ENCODE results near the gene IGFL4.

The IGFL4 gene

DNA sequence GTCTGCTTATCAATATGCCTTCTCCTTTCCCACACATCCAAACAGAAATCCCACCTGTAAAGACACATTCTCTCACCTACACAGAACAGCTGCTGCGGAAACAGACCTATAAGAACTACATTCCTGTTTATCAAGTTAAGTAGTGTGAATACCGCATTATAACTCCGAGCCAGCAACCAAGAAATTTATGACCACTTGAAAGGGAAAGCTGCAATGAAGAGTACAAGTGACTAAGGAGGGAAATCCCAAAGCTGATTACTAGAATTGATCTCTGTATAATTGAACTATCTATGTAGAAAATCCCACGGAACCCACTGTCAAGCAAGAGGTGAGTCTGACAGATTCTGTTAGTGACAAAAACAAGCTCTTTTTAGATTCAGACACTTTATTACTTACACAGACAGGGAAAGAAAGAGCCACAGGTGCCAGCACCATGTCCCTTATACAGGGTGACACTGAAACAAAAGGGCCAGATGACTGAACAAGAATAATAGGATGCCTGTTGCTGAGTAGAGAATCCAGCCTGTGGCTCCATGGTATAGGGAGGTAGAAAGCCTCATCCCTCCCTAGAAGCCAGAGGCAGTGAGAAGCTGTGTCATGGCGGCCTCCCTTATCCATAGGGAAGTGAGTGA lies 1.6 kb upstream of the IGFL4 start:
- TF ChIP-seq POLR2AphosphoS5 (IDR thresholded peaks at IDR 0.05; ENCODE audit: borderline replicate concordance, low read depth, low read length) (no peak), EZH2 (IDR thresholded peaks at IDR 0.05) (no peak), FOXP2 (optimal IDR thresholded peaks at IDR 0.05; ENCODE audit: control extremely low read depth, extremely low read length, insufficient read depth) (no peak)
- no peak overlapping the region for H3K4me3 ChIP-seq
- no peaks in the 10 kb centered on the region for H3K9me3 ChIP-seq (ENCODE audit: low read depth, low read length)
- no peak for DNase-seq (ENCODE audit: low read depth, low spot score)
- no peaks in the 10 kb centered on the region for H3K36me3 ChIP-seq (ENCODE audit: insufficient read depth, low read length)
- H3K27ac ChIP-seq, result no peak overlapping the region
- H3K9ac ChIP-seq (ENCODE audit: insufficient read length), result no peak overlapping the region

DNA sequence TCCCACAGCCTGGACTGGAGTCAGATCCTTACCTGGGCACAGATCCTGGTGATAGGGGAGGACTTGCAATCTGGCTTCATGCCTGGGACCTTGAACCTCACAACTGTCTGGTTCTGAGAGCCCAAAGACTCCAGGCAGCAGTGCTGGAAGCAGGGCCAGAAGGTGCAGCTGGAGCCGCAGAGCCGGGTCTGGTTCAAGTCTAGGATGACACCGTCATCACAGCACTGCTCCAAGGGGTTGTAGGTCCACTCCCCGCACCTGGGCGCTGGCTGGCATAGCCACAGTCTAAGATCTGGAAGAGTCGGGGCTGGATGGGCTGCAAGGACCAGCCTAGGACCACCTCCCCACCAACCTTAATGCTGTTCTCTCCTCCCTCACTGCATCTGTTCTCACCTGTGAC lies 677 bp downstream of the IGFL4 start:
- DNase-seq (ENCODE audit: low read depth, low spot score), result no peak
- Histone ChIP-seq H3K36me3 (ENCODE audit: insufficient read depth, low read length) (no peaks in the 10 kb centered on the region), H3K9ac (ENCODE audit: insufficient read length) (no peak overlapping the region), H3K27ac (no peak overlapping the region), H3K9me3 (ENCODE audit: low read depth, low read length) (no peaks in the 10 kb centered on the region), H3K4me3 (no peak overlapping the region)
- TF ChIP-seq POLR2AphosphoS5 (IDR thresholded peaks at IDR 0.05; ENCODE audit: borderline replicate concordance, low read depth, low read length) (no peak), EZH2 (IDR thresholded peaks at IDR 0.05) (no peak), FOXP2 (optimal IDR thresholded peaks at IDR 0.05; ENCODE audit: control extremely low read depth, extremely low read length, insufficient read depth) (no peak)

DNA sequence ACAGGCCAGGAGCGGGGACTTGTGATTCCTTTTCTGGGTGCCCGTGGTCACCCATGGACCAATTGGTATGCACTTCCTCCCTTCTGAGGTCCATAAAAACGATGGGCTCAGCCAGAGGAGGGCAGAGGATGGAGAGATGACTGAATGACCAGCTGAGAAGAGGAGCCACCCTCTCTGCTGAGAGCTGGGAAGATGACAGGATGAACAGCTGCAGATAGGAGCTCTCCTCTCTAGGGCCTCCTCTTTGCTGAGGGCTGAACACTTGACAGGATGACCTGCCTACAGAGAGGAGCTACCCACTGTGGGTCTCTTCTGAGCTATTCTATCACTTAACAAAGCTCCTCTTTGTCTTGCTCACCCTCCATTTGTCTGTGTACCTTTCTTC lies 4.1 kb downstream of the IGFL4 start:
- Histone ChIP-seq H3K36me3 (ENCODE audit: insufficient read depth, low read length) (no peaks in the 10 kb centered on the region), H3K9me3 (ENCODE audit: low read depth, low read length) (no peaks in the 10 kb centered on the region), H3K9ac (ENCODE audit: insufficient read length) (no peak overlapping the region), H3K4me3 (no peak overlapping the region), H3K27ac (no peak overlapping the region)
- DNase-seq (ENCODE audit: low read depth, low spot score), result no peak
- TF ChIP-seq FOXP2 (optimal IDR thresholded peaks at IDR 0.05; ENCODE audit: control extremely low read depth, extremely low read length, insufficient read depth), result no peak
- TF ChIP-seq EZH2 (IDR thresholded peaks at IDR 0.05), result no peak
- no peak for TF ChIP-seq POLR2AphosphoS5 (IDR thresholded peaks at IDR 0.05; ENCODE audit: borderline replicate concordance, low read depth, low read length)

- Histone ChIP-seq H3K27ac (no peak overlapping the region), H3K9ac (ENCODE audit: insufficient read length) (no peak overlapping the region), H3K9me3 (ENCODE audit: low read depth, low read length) (no peaks in the 10 kb centered on the region), H3K36me3 (ENCODE audit: insufficient read depth, low read length) (no peaks in the 10 kb centered on the region), H3K4me3 (no peak overlapping the region)
- DNase-seq (ENCODE audit: low read depth, low spot score), result no peak
- TF ChIP-seq FOXP2 (optimal IDR thresholded peaks at IDR 0.05; ENCODE audit: control extremely low read depth, extremely low read length, insufficient read depth), result no peak
- no peak for TF ChIP-seq POLR2AphosphoS5 (IDR thresholded peaks at IDR 0.05; ENCODE audit: borderline replicate concordance, low read depth, low read length)
- no peak for TF ChIP-seq EZH2 (IDR thresholded peaks at IDR 0.05)
Measured at GRCh38 chr19:46035986-46036743, 4.6 kb downstream of the IGFL4 start.

DNA sequence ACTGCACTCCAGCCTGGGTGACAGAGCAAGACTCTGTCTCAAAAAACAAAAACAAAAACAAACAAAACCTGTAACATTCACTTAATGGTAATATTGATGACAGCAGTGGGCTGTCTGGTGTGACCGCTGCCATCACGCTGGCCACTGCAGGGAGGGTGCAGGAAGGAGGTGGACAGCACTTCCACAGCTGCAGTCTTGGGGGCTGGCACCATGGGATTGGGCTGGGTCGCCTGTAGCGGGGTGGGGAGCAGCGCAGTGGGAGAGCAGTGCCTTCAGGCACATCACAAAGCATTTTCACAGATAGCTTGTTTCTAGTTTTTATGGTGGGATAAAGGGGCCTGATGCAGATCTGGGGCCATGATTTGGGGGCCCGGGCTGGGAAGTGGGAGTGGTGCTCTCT lies 5.3 kb downstream of the IGFL4 start:
- Histone ChIP-seq H3K9ac (ENCODE audit: insufficient read length) (no peak overlapping the region), H3K4me3 (no peak overlapping the region), H3K9me3 (ENCODE audit: low read depth, low read length) (no peaks in the 10 kb centered on the region), H3K27ac (no peak overlapping the region), H3K36me3 (ENCODE audit: insufficient read depth, low read length) (no peaks in the 10 kb centered on the region)
- no peak for TF ChIP-seq POLR2AphosphoS5 (IDR thresholded peaks at IDR 0.05; ENCODE audit: borderline replicate concordance, low read depth, low read length)
- TF ChIP-seq EZH2 (IDR thresholded peaks at IDR 0.05), result no peak
- no peak for TF ChIP-seq FOXP2 (optimal IDR thresholded peaks at IDR 0.05; ENCODE audit: control extremely low read depth, extremely low read length, insufficient read depth)
- DNase-seq (ENCODE audit: low read depth, low spot score), result no peak

DNA sequence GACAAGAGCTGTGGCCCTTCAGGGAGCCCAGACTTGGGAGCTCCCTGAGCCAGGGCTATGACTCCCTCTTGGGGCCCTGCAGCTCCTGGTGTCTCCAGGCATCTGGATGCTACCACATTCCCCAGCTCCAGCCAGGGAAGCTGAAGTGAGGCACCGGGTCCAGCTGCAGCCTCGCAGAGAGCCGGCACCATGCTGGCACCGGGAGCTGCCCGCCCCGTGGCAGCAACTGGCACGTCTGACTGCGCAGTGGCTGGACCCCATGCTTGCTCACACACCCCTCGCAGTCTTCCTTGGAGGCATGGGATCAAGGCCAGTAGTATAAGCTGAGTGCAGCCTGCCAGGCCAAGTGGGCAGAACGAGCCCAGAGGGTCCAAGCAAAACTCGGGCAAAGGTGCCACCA lies 7.4 kb downstream of the IGFL4 start:
- no peak for DNase-seq (ENCODE audit: low read depth, low spot score)
- no peak overlapping the region for H3K9ac ChIP-seq (ENCODE audit: insufficient read length)
- H3K27ac ChIP-seq, result no peak overlapping the region
- H3K4me3 ChIP-seq, result no peak overlapping the region
- H3K9me3 ChIP-seq (ENCODE audit: low read depth, low read length), result no peaks in the 10 kb centered on the region
- no peak for TF ChIP-seq EZH2 (IDR thresholded peaks at IDR 0.05)
- no peak for TF ChIP-seq FOXP2 (optimal IDR thresholded peaks at IDR 0.05; ENCODE audit: control extremely low read depth, extremely low read length, insufficient read depth)
- TF ChIP-seq POLR2AphosphoS5 (IDR thresholded peaks at IDR 0.05; ENCODE audit: borderline replicate concordance, low read depth, low read length), result no peak
- H3K36me3 ChIP-seq (ENCODE audit: insufficient read depth, low read length), result no peaks in the 10 kb centered on the region

- H3K27ac ChIP-seq, result no peak overlapping the region
- H3K9me3 ChIP-seq (ENCODE audit: low read depth, low read length), result no peaks in the 10 kb centered on the region
- H3K4me3 ChIP-seq, result no peak overlapping the region
- no peaks in the 10 kb centered on the region for H3K36me3 ChIP-seq (ENCODE audit: insufficient read depth, low read length)
- TF ChIP-seq FOXP2 (optimal IDR thresholded peaks at IDR 0.05; ENCODE audit: control extremely low read depth, extremely low read length, insufficient read depth) (no peak), POLR2AphosphoS5 (IDR thresholded peaks at IDR 0.05; ENCODE audit: borderline replicate concordance, low read depth, low read length) (no peak), EZH2 (IDR thresholded peaks at IDR 0.05) (no peak)
- H3K9ac ChIP-seq (ENCODE audit: insufficient read length), result no peak overlapping the region
- no peak for DNase-seq (ENCODE audit: low read depth, low spot score)
Measured at GRCh38 chr19:46032597-46033025, 8.2 kb downstream of the IGFL4 start.

DNA sequence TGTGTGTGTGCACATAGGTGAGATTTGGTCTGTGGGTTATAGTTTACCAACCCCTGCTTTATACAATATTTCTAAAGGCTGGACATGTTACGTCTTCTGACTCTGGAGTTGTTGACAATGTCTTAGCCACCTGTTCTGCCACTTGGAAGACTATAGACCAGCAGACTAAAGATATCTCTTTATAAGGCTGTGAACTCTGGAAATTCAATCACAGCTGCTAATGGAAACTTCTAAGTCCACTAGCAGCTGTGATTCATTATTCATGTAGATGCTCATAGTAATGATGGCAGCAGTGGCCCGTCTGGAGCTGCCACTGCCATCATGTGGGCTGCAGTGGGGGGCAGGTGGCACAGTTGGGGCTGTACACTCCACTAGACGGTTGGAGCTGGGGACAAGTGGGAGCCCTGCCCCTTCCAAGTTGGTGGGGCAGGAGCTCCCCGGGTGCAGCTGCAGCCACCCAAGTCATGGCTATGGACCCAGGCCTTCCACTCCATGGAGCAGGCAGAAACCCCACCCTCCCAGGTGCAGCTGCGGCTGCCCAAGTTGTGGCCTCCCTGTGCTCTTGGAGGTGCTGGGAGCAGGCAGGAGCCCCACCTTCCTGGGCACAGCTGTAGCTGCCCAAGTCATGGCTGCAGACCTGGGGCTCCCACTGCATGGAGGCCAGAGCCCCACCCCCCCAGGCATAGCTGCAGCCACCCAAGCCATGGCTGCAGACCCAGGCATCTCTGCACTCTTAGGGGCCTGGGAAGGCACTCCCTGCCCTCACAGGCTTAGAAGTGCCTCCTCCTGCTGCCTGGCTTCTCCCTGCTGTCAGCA lies 8.8 kb downstream of the IGFL4 start:
- no peak for DNase-seq (ENCODE audit: low read depth, low spot score)
- H3K9me3 ChIP-seq (ENCODE audit: low read depth, low read length), result no peaks in the 10 kb centered on the region
- H3K9ac ChIP-seq (ENCODE audit: insufficient read length), result no peak overlapping the region
- no peak overlapping the region for H3K4me3 ChIP-seq
- TF ChIP-seq FOXP2 (optimal IDR thresholded peaks at IDR 0.05; ENCODE audit: control extremely low read depth, extremely low read length, insufficient read depth), result no peak
- no peak for TF ChIP-seq POLR2AphosphoS5 (IDR thresholded peaks at IDR 0.05; ENCODE audit: borderline replicate concordance, low read depth, low read length)
- H3K36me3 ChIP-seq (ENCODE audit: insufficient read depth, low read length), result no peaks in the 10 kb centered on the region
- no peak overlapping the region for H3K27ac ChIP-seq
